ENCODE measurements around the gene GNAO1. TPM values are rescaled to one million over a fixed set of nuclear protein-coding genes. Genes with fewer than 3 reads are reported as not detected.

GNAO1 gene
- total RNA-seq, 1 donor from 2014 or later, result 1.9 TPM

DNA sequence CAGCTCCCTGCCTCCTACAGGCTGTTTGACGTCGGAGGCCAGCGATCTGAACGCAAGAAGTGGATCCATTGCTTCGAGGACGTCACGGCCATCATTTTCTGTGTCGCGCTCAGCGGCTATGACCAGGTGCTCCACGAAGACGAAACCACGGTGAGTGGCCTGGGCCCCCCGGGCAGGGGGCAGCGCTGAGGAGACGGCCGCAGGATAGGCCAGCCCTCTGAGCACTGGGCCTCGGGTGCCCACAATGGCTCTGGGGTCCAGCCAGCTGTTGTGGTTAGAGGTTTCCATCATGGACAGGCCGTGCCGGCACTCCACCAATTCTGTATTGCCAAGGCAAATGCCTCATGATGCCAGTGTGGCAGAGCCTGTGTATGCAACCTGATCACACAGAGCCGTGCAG is 145.4 kb downstream of the GNAO1 start:
- H3K79me2 ChIP-seq (ENCODE audit: low read depth), result no peaks in the 10 kb centered on the region
- no peaks in the 10 kb centered on the region for H3K36me3 ChIP-seq
- no peak for TF ChIP-seq EZH2 (IDR thresholded peaks at IDR 0.05)
- TF ChIP-seq, protein P1, sequence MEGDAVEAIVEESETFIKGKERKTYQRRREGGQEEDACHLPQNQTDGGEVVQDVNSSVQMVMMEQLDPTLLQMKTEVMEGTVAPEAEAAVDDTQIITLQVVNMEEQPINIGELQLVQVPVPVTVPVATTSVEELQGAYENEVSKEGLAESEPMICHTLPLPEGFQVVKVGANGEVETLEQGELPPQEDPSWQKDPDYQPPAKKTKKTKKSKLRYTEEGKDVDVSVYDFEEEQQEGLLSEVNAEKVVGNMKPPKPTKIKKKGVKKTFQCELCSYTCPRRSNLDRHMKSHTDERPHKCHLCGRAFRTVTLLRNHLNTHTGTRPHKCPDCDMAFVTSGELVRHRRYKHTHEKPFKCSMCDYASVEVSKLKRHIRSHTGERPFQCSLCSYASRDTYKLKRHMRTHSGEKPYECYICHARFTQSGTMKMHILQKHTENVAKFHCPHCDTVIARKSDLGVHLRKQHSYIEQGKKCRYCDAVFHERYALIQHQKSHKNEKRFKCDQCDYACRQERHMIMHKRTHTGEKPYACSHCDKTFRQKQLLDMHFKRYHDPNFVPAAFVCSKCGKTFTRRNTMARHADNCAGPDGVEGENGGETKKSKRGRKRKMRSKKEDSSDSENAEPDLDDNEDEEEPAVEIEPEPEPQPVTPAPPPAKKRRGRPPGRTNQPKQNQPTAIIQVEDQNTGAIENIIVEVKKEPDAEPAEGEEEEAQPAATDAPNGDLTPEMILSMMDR (IDR thresholded peaks at IDR 0.05), result no peak
- no peak for TF ChIP-seq EZH2phosphoT487 (IDR thresholded peaks at IDR 0.05)
- no peak for DNase-seq (ENCODE audit: low spot score)
- H3K27me3 Mint-ChIP-seq (ENCODE audit: insufficient read depth, low read depth), result peaks cover 3% of the 10 kb centered on the region
- no peak overlapping the region for H3K4me2 ChIP-seq
- H3K9me3 Mint-ChIP-seq, result no peaks in the 10 kb centered on the region
- no peaks in the 10 kb centered on the region for H3F3A ChIP-seq (ENCODE audit: low read depth)
- H4K20me1 ChIP-seq (ENCODE audit: low read depth), result no peaks in the 10 kb centered on the region
- H3K27ac ChIP-seq, result no peak overlapping the region
- H2AFZ ChIP-seq (replicated peaks), result no peak overlapping the region
- no peak overlapping the region for H3K4me3 ChIP-seq
- H3K27me3 ChIP-seq, result no peaks in the 10 kb centered on the region
- no peaks in the 10 kb centered on the region for H3K4me1 ChIP-seq
- no peaks in the 10 kb centered on the region for H3K9me3 ChIP-seq (ENCODE audit: low read depth)
- H3K9ac ChIP-seq, result no peak overlapping the region
- no peak overlapping the region for H3K4me3 Mint-ChIP-seq
- peaks cover 6% of the 10 kb centered on the region for H3K4me1 Mint-ChIP-seq
- H3K36me3 Mint-ChIP-seq, result peaks cover 5% of the 10 kb centered on the region
- H3K27ac Mint-ChIP-seq, result no peak overlapping the region

DNA sequence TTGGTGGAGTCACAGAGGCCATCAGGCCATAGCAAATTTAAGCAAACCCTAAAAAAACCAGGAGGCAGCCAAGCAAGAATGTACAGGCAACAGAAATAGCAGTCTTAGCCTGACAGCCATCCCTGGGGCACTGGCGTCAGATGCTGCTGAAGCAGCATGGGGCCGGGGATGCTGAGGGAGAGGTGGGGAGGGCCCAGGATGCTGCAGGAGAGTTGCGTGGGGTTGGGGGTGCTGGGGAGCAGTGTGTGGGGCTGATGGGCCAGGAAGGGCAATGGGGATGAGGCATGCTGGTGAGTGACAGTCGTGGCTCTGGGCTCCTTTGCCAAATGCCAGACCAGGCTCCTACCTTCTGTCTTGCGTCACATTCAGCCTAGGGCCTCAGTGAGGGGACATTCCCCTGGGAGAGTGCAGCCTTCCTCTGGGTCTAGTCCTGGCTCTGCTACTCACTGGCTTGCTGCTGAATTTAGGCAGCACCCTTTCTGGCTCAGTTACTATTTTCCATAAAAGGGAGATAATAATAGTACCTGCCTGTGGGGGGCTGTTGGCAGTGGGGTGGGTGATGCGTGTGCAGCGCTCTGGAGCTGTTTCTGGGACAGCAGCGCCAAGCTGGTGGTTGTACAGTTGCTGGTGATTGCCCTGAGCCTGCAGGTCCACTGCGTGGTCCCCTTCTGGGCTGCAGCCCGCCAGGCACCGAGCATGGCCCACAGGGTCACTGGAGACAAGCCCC is 146.0 kb downstream of the GNAO1 start:
- Histone ChIP-seq H2AFZ (replicated peaks) (no peak overlapping the region), H4K20me1 (ENCODE audit: low read depth) (no peaks in the 10 kb centered on the region), H3K27ac (no peak overlapping the region), H3K4me2 (no peak overlapping the region), H3F3A (ENCODE audit: low read depth) (no peaks in the 10 kb centered on the region), H3K4me3 (no peak overlapping the region), H3K9ac (no peak overlapping the region), H3K9me3 (ENCODE audit: low read depth) (no peaks in the 10 kb centered on the region), H3K79me2 (ENCODE audit: low read depth) (no peaks in the 10 kb centered on the region), H3K4me1 (no peaks in the 10 kb centered on the region), H3K27me3 (no peaks in the 10 kb centered on the region), H3K36me3 (no peaks in the 10 kb centered on the region)
- peaks cover 6% of the 10 kb centered on the region for H3K4me1 Mint-ChIP-seq
- no peak overlapping the region for H3K4me3 Mint-ChIP-seq
- TF ChIP-seq EZH2phosphoT487 (IDR thresholded peaks at IDR 0.05) (no peak), EZH2 (IDR thresholded peaks at IDR 0.05) (no peak)
- TF ChIP-seq, protein P1 (IDR thresholded peaks at IDR 0.05), result no peak
- peaks cover 5% of the 10 kb centered on the region for H3K36me3 Mint-ChIP-seq
- no peak for DNase-seq (ENCODE audit: low spot score)
- peaks cover 3% of the 10 kb centered on the region for H3K27me3 Mint-ChIP-seq (ENCODE audit: insufficient read depth, low read depth)
- no peak overlapping the region for H3K27ac Mint-ChIP-seq
- H3K9me3 Mint-ChIP-seq, result no peaks in the 10 kb centered on the region

DNA sequence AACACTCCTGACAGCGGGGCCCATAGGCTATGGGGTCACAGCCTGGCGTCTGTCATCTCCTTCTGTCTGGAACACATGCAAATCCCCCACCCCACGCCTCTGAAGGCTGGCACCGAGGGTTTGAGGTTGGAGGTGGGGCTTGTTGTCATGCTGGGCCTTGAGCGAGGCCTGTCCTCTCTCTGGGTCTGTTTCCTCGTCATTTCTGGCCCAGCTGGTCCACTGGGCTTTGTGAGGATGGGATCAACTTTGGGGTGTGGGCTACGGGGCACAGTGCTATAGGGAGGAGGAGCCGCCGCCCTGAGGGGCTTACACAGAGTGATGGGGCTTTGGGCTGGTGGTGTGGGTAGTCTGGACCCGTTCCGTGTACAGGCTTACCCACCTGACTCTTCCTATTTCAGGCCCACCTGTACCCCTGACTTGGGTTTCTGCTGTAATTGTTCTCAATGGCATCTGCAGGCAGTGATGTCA is 146.6 kb downstream of the GNAO1 start:
- Mint-ChIP-seq H3K9me3 (no peaks in the 10 kb centered on the region), H3K4me1 (peaks cover 6% of the 10 kb centered on the region), H3K27me3 (ENCODE audit: insufficient read depth, low read depth) (peaks cover 5% of the 10 kb centered on the region), H3K4me3 (no peak overlapping the region), H3K27ac (no peak overlapping the region), H3K36me3 (peaks cover 5% of the 10 kb centered on the region)
- no peaks in the 10 kb centered on the region for H3K79me2 ChIP-seq (ENCODE audit: low read depth)
- H3K4me3 ChIP-seq, result no peak overlapping the region
- no peak overlapping the region for H3K4me2 ChIP-seq
- no peaks in the 10 kb centered on the region for H3F3A ChIP-seq (ENCODE audit: low read depth)
- no peak for DNase-seq (ENCODE audit: low spot score)
- no peak overlapping the region for H3K9ac ChIP-seq
- no peaks in the 10 kb centered on the region for H3K9me3 ChIP-seq (ENCODE audit: low read depth)
- no peak overlapping the region for H2AFZ ChIP-seq (replicated peaks)
- no peaks in the 10 kb centered on the region for H3K4me1 ChIP-seq
- H3K27me3 ChIP-seq, result no peaks in the 10 kb centered on the region
- no peak overlapping the region for H3K27ac ChIP-seq
- H4K20me1 ChIP-seq (ENCODE audit: low read depth), result no peaks in the 10 kb centered on the region
- no peak for TF ChIP-seq EZH2phosphoT487 (IDR thresholded peaks at IDR 0.05)
- TF ChIP-seq, protein P1 (IDR thresholded peaks at IDR 0.05), result no peak
- no peak for TF ChIP-seq EZH2 (IDR thresholded peaks at IDR 0.05)
- H3K36me3 ChIP-seq, result no peaks in the 10 kb centered on the region

Data from neural progenitor cell (in vitro differentiated cells).